Urinary bladder (tissue), 4 donors: Measurements from ENCODE around the gene MRAP. TPM values are rescaled to one million over a fixed set of nuclear protein-coding genes. Genes with fewer than 3 reads are reported as not detected.
"Not testable (repeated sequence)": the region's sequence is repeated elsewhere in the genome, so short reads cannot be mapped to it uniquely, and the experiment has no call there.

Experiments
- DNase-seq: peaks from one replicate; pipeline ENCODE4 v3.0.0-alpha.2; 2015; ENCODE audit errors: extremely low spot score
- H3K27ac ChIP-seq: one replicate; pipeline ENCODE4 v1.5.1; 2013; ENCODE audit warnings: low read depth, mild to moderate bottlenecking, moderate library complexity
- H3K36me3 ChIP-seq: one replicate; pipeline ENCODE4 v1.6.1; 2013; ENCODE audit warnings: mild to moderate bottlenecking, moderate library complexity; ENCODE audit not compliant: insufficient read depth
- H3K4me1 ChIP-seq: one replicate; pipeline ENCODE4 v1.6.1; 2013; ENCODE audit warnings: mild to moderate bottlenecking, moderate library complexity; ENCODE audit not compliant: insufficient read depth
- H3K4me3 ChIP-seq: one replicate; pipeline ENCODE4 v1.5.1; 2013; ENCODE audit warnings: low read depth, low read length
- WGBS: extraction: QIAGEN DNeasy Blood & Tissue Kit; methylation state at CpG from one replicate; pipeline ENCODE4 v1.1.7; 2013; 5-methylcytosine and 5-hydroxymethylcytosine counted together
- polyA plus RNA-seq: library from polyadenylated mRNA; stranded (reverse); fragments of 200-250 nt; gene quantifications from one replicate; pipeline ENCODE4 v1.2.3, GENCODE V29; 2013
- total RNA-seq: library from RNA; depleted of rRNA; stranded (reverse); fragments of >200 nt; gene quantifications from one replicate; pipeline ENCODE4 v1.2.3, GENCODE V29; 2014
- donor health status: healthy with polysubstance abuse.
- donor health status: healthy.

The MRAP gene
- total and polyA plus RNA-seq, 2 donors = 4.0 TPM; not detected in 1

DNA sequence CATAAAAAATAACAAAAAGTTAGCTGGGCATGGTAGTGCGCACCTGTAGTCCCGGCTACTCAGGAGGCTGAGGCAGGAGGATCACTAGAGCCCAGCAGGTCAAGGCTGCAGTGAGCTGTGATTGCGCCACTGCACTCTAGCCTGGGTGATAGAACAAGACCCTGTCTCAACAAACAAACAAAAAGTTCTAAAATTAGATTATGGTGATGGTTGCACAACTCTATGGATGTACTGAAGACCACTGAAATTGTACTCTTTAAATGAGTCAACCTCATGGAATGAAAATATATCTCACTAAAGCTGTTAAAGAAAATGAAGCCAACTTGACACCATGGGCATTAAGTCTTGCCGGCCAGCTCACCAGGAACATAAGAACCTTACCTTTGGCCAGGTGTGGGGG is 9.1 kb downstream of the MRAP start:
- Histone ChIP-seq H3K4me3 (no peak overlapping the region), H3K27ac (no peak overlapping the region), H3K4me1 (no peaks in the 10 kb centered on the region), H3K36me3 (no peaks in the 10 kb centered on the region)
- DNase-seq = no peak
- 96% methylated on average over 4 of the region's 4 CpGs for WGBS

DNA sequence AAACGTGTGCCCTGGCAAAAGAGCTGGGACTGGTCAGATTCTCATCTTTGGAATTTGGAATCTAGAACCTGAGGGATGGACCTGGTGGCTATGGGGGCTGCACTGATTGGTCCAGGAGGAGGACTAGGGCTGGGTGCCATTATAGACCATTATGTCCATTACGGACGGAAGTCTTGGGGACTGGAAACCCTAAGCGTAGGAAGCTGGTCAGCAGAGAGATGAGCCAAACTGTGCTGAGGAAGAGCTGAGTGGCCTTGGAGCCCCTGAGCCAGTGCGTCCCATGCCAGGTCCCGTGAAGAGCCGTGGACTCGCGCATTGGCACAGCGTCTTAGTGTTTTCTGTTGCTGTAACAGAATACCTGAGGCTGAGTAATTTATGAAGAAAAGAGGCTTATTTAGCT is 10.0 kb downstream of the MRAP start:
- H3K27ac ChIP-seq = no peak overlapping the region
- no peak for DNase-seq
- H3K4me1 ChIP-seq = no peaks in the 10 kb centered on the region
- no peak overlapping the region for H3K4me3 ChIP-seq
- H3K36me3 ChIP-seq = no peaks in the 10 kb centered on the region
- WGBS = 94% methylated on average over 10 of the region's 10 CpGs

GRCh38 chr21:32309906-32310460 is 11.3 kb downstream of the MRAP start:
- Histone ChIP-seq H3K4me3 (no peak overlapping the region), H3K4me1 (no peaks in the 10 kb centered on the region), H3K36me3 (no peaks in the 10 kb centered on the region), H3K27ac (no peak overlapping the region)
- WGBS = 88% methylated on average over 7 of the region's 7 CpGs
- no peak for DNase-seq

- H3K4me1 ChIP-seq, DNase-seq, H3K27ac ChIP-seq, H3K4me3 ChIP-seq, H3K36me3 ChIP-seq: not testable (repeated sequence)
- 91% methylated on average over 9 of the region's 9 CpGs for WGBS
Measured at GRCh38 chr21:32310976-32311375, 12.3 kb downstream of the MRAP start.

- Histone ChIP-seq H3K36me3 (no peaks in the 10 kb centered on the region), H3K27ac (no peak overlapping the region), H3K4me1 (no peaks in the 10 kb centered on the region), H3K4me3 (no peak overlapping the region)
- no peak for DNase-seq
- 95% methylated on average over 9 of the region's 9 CpGs for WGBS
Measured at GRCh38 chr21:32311621-32312020, 13.0 kb downstream of the MRAP start.

DNA sequence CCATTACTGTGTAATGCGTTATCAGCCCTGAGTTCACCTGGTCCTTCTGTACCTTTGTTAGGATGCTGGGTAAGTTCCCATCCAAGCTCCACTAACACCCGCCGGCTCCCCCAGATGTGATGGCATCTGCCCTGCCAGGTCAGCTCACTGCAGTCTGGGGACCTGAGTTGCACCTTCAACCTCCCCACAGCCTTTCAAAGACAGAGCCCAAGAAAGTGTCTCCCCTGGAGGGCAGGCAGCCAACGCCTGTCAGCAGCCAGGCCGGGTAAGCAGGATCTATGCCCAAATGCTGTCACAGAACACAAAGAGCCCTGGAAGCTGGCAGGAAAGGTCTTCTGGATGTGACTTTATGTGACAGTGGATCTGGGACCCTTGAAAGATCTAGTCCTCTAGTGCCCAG is 13.7 kb downstream of the MRAP start:
- no peak for DNase-seq
- H3K4me3 ChIP-seq = no peak overlapping the region
- 84% methylated on average over 5 of the region's 5 CpGs for WGBS
- H3K4me1 ChIP-seq = no peaks in the 10 kb centered on the region
- no peak overlapping the region for H3K27ac ChIP-seq
- H3K36me3 ChIP-seq = peaks cover 5% of the 10 kb centered on the region

- H3K27ac ChIP-seq = no peak overlapping the region
- WGBS = 91% methylated on average over 6 of the region's 6 CpGs
- H3K36me3 ChIP-seq = peaks cover 7% of the 10 kb centered on the region
- H3K4me1 ChIP-seq = no peaks in the 10 kb centered on the region
- DNase-seq = no peak
- no peak overlapping the region for H3K4me3 ChIP-seq
Measured at GRCh38 chr21:32312976-32313375, 14.3 kb downstream of the MRAP start.

DNA sequence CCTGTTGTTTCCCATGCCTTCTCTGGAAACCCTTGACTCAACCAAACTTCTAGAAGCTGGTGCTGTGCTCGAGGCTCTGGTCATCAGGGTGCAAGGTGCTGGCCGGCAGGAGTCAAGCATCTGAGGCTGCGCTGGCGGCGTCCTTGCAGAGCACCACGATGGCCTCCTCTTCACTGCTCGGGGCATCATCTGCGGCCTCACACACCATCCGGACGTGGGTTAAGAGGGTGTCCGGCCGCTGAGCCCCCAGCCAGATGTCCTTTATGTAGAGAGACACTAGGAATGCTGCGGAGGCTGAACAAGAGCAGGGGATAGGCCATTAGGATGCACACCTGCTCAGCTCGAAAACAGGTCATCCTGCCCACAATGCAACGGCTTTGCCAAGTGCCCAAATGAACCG is 16.2 kb downstream of the MRAP start:
- H3K36me3 ChIP-seq = peaks cover 7% of the 10 kb centered on the region
- no peaks in the 10 kb centered on the region for H3K4me1 ChIP-seq
- WGBS = 96% methylated on average over 16 of the region's 16 CpGs
- H3K27ac ChIP-seq = no peak overlapping the region
- DNase-seq = no peak
- H3K4me3 ChIP-seq = no peak overlapping the region

DNA sequence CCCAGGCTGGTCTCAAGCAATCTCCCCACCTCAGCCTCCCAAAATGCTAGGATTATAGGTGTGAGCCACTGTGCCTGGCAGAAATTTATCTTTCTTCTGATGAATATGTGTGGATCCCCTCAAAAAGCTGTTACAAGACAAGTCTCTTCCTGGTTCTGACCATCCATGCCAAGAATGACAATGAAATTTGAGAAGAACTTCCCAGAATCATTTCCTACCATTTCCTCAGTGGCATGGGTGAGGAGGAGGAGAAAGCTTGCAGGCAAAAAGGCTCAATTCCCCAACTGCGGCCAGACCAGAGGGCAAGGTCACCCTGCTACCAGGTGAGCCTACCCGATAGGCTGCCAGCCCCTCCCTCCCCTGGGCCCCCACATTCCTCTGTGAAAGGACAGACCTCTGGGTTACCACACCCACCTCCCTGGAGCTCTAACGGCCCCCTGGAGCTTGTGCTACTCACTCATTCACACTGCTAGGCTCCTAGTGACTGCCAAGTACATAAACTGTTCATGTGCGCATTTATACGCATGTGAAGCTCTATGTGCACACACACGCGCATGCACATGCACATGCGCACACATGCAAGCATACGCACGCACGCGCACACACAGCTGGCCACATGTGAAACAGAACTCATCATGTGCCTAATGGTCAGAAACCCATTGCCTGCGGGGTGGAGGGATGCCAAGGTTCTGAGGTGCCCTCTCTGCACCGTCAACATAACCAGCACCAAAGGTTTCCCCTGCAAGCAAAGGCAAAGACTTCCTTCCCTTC is 17.0 kb downstream of the MRAP start:
- H3K4me1 ChIP-seq = no peaks in the 10 kb centered on the region
- peaks cover 8% of the 10 kb centered on the region for H3K36me3 ChIP-seq
- WGBS = 93% methylated on average over 14 of the region's 14 CpGs
- H3K4me3 ChIP-seq = no peak overlapping the region
- DNase-seq = no peak
- H3K27ac ChIP-seq = no peak overlapping the region

GRCh38 chr21:32316361-32317215 is 17.9 kb downstream of the MRAP start:
- H3K36me3 ChIP-seq = peaks cover 9% of the 10 kb centered on the region
- WGBS = 94% methylated on average over 22 of the region's 22 CpGs
- H3K4me3 ChIP-seq = no peak overlapping the region
- no peaks in the 10 kb centered on the region for H3K4me1 ChIP-seq
- DNase-seq = no peak
- no peak overlapping the region for H3K27ac ChIP-seq

DNA sequence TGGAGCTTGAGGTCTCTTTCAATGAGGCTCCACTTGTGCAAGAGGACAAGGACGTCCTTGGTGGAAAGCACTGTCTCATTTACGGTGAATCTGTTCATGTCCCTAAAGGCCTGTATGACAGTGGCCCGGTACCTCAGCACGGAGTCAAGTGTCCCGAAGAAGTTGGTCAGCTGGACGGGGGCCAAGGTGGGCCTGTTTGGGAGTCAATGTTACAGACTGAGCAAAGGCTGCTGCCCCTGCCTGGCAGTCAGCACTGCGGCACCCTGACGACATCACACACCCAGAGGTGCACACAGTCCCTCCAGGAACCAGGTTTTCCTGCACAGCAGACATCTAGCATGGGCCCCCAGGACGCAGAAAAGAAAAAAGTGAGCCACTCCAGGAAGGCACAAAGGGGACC is 19.1 kb downstream of the MRAP start:
- H3K4me1 ChIP-seq = no peaks in the 10 kb centered on the region
- H3K4me3 ChIP-seq = no peak overlapping the region
- no peak overlapping the region for H3K27ac ChIP-seq
- 88% methylated on average over 9 of the region's 9 CpGs for WGBS
- H3K36me3 ChIP-seq = peaks cover 9% of the 10 kb centered on the region
- DNase-seq = no peak

- 96% methylated on average over 7 of the region's 7 CpGs for WGBS
- H3K4me3 ChIP-seq = no peak overlapping the region
- no peak for DNase-seq
- no peaks in the 10 kb centered on the region for H3K4me1 ChIP-seq
- peaks cover 14% of the 10 kb centered on the region for H3K36me3 ChIP-seq
- no peak overlapping the region for H3K27ac ChIP-seq
Measured at GRCh38 chr21:32319012-32319411, 20.4 kb downstream of the MRAP start.

DNA sequence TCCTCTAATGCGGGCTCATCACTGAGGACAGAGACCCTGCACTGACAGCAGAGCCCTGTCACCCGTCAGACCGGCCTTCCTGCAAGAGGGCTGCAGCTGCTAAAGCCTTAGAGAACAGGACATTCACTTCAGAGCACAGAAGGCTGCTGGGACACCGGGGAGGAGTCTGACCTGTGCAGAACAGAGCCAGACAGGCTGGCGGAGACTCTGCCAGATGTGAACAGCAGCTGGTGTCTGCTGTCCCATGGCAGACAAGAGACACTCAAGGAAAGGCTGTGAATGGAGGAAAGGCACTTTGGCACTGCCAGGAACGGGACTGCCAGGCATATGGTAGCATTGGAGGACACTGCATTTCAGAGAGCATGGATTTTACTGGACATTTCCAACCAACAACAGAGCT is 21.4 kb downstream of the MRAP start:
- 88% methylated on average over 6 of the region's 6 CpGs for WGBS
- no peak overlapping the region for H3K4me3 ChIP-seq
- no peak overlapping the region for H3K27ac ChIP-seq
- H3K36me3 ChIP-seq = peaks cover 14% of the 10 kb centered on the region
- no peak for DNase-seq
- no peaks in the 10 kb centered on the region for H3K4me1 ChIP-seq

DNA sequence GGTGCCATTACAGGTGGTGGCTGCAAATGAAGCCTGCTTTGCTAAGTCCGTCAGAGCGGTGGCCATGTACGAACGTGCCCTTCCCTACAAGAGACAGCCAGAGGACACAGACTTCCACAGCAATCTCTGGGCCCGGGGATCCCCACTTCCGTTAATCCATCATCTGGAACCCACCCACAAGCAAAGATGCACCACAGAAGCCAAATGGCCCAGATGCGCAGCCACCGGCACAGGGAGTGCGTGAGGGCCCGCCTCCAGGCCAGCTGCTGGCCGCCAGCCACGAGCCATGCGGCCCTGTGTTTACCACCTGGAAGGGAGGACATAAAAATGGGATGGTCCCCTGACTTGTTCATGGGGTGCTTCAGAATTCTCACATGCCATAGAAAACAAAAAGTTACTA is 22.1 kb downstream of the MRAP start:
- no peak for DNase-seq
- Histone ChIP-seq H3K4me1 (no peaks in the 10 kb centered on the region), H3K27ac (no peak overlapping the region), H3K36me3 (peaks cover 14% of the 10 kb centered on the region), H3K4me3 (no peak overlapping the region)
- WGBS = 91% methylated on average over 13 of the region's 13 CpGs
